Smooth muscle cell (in vitro differentiated cells): Measurements from ENCODE around the gene LRGUK. TPM values are rescaled to one million over a fixed set of nuclear protein-coding genes. Genes with fewer than 3 reads are reported as not detected.

Source experiments
- DNase-seq: peaks from one replicate; lab custom pipeline; 2025; ENCODE audit not compliant: unreplicated experiment; lab: John Stamatoyannopoulos, UW
- H2AFZ ChIP-seq: fragments of 200-600 bp; sonication (generic); 2 replicates; pipeline ENCODE4 v1.6.0; 2016; ENCODE audit warnings: antibody characterized with exemption, low read depth, mild to moderate bottlenecking
- H3F3A ChIP-seq: fragments of 200-600 bp; sonication (generic); 2 replicates; pipeline ENCODE4 v1.6.0; 2017; ENCODE audit warnings: antibody characterized with exemption, low read depth
- H3K27ac ChIP-seq: fragments of 200-600 bp; sonication (generic); 2 replicates; pipeline ENCODE4 v1.5.1; 2016; ENCODE audit warnings: low read depth, mild to moderate bottlenecking
- H3K27me3 ChIP-seq: fragments of 200-600 bp; sonication (generic); 2 replicates; pipeline ENCODE4 v1.6.1; 2016; ENCODE audit warnings: low read depth, mild to moderate bottlenecking
- H3K36me3 ChIP-seq: fragments of 200-600 bp; sonication (generic); 2 replicates; pipeline ENCODE4 v1.5.1; 2016; ENCODE audit warnings: low read depth
- H3K4me1 ChIP-seq: fragments of 200-600 bp; sonication (generic); 2 replicates; pipeline ENCODE4 v1.5.1; 2016; ENCODE audit warnings: low read depth
- H3K4me2 ChIP-seq: fragments of 200-600 bp; sonication (generic); 2 replicates; pipeline ENCODE4 v1.6.0; 2016; ENCODE audit warnings: mild to moderate bottlenecking
- H3K4me3 ChIP-seq: fragments of 200-600 bp; sonication (generic); 2 replicates; pipeline ENCODE4 v1.5.1; 2016; ENCODE audit warnings: mild to moderate bottlenecking
- H3K79me2 ChIP-seq: fragments of 200-600 bp; sonication (generic); 2 replicates; pipeline ENCODE4 v1.6.0; 2016; ENCODE audit warnings: low read depth, mild to moderate bottlenecking
- H3K9ac ChIP-seq: fragments of 200-600 bp; sonication (generic); 2 replicates; pipeline ENCODE4 v1.6.0; 2016; ENCODE audit warnings: low read depth
- H3K9me3 ChIP-seq: fragments of 200-600 bp; sonication (generic); replicated peaks from 2 replicates; pipeline ENCODE4 v1.5.1; 2016; ENCODE audit warnings: low read depth
- H4K20me1 ChIP-seq: fragments of 200-600 bp; sonication (generic); 2 replicates; pipeline ENCODE4 v1.6.0; 2016; ENCODE audit warnings: low read depth
- WGBS: methylation state at CpG from one replicate; pipeline ENCODE4 v1.1.7; 2016; ENCODE audit warnings: low lambda C conversion rate; 5-methylcytosine and 5-hydroxymethylcytosine counted together
- polyA plus RNA-seq: library from polyadenylated mRNA; unstranded; fragments of >200 nt; fragmentation: Nextera tagmentation; extraction: Ambion mirVana; gene quantifications from 2 replicates; pipeline ENCODE4 v1.2.1, GENCODE V29; 2016
- total RNA-seq: library from RNA; depleted of rRNA; stranded (reverse); fragments of >200 nt; gene quantifications from 2 replicates; pipeline ENCODE4 v1.2.3, GENCODE V29; 2014
- TF ChIP-seq, protein P1 (sequence below): fragments of 200-600 bp; sonication (generic); IDR thresholded peaks from 2 replicates; pipeline ENCODE4 v1.5.1; 2017; ENCODE audit warnings: borderline replicate concordance, mild to moderate bottlenecking, antibody characterized with exemption; ENCODE audit not compliant: insufficient read depth, poor library complexity, severe bottlenecking

Gene LRGUK
- total and polyA plus RNA-seq, 2 experiments from 2014 or later, result 0.18 TPM; not detected in 1

DNA sequence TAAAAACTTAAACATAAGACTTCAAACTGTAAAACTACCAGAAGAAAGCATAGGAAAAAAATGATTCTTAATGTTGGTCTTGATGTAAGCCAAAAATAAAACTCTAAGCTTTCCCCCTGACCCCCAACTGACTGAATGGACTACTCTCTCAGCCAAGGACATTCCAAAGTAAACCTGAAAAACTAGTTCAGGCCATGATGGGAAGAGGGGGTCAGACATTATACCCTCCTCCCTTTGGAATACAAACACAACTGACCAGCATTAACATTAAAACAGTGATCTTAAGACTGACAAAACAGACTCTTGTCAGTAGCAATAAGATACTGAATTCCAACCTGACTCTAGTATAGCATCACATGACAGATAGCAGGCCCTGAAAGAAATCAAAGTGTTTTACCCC is 13.5 kb upstream of the LRGUK start:
- no peaks in the 10 kb centered on the region for H3K27me3 ChIP-seq
- no peak overlapping the region for H3K9ac ChIP-seq
- H3K9me3 ChIP-seq, result no peaks in the 10 kb centered on the region
- no peak overlapping the region for H2AFZ ChIP-seq
- H3F3A ChIP-seq, result no peaks in the 10 kb centered on the region
- H3K4me1 ChIP-seq, result no peaks in the 10 kb centered on the region
- no peak overlapping the region for H3K27ac ChIP-seq
- H3K4me2 ChIP-seq, result no peak overlapping the region
- no peaks in the 10 kb centered on the region for H3K36me3 ChIP-seq
- TF ChIP-seq, protein P1, sequence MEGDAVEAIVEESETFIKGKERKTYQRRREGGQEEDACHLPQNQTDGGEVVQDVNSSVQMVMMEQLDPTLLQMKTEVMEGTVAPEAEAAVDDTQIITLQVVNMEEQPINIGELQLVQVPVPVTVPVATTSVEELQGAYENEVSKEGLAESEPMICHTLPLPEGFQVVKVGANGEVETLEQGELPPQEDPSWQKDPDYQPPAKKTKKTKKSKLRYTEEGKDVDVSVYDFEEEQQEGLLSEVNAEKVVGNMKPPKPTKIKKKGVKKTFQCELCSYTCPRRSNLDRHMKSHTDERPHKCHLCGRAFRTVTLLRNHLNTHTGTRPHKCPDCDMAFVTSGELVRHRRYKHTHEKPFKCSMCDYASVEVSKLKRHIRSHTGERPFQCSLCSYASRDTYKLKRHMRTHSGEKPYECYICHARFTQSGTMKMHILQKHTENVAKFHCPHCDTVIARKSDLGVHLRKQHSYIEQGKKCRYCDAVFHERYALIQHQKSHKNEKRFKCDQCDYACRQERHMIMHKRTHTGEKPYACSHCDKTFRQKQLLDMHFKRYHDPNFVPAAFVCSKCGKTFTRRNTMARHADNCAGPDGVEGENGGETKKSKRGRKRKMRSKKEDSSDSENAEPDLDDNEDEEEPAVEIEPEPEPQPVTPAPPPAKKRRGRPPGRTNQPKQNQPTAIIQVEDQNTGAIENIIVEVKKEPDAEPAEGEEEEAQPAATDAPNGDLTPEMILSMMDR, result no peak
- H3K79me2 ChIP-seq, result no peaks in the 10 kb centered on the region
- DNase-seq, result no peak
- no peaks in the 10 kb centered on the region for H4K20me1 ChIP-seq
- no peak overlapping the region for H3K4me3 ChIP-seq

DNA sequence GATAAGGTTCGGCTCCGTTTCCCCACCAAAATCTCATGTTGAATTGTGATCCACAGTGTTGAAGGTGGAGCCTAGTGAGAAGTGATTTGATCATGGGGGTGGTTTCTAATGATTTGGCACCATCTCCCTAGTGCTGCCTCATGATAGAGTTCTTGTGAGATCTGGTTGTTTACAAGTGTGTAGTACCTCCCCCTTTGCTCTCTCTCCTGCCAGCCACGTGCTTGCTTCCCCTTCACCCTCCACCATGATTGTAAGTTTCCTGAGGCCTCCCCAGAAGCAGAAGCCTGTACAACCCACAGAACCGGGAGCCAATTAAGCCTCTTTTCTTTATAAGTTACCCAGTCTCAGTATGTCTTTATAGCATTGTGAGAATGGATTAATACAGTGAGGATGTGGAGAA is 12.1 kb upstream of the LRGUK start:
- Histone ChIP-seq H3K4me2 (no peak overlapping the region), H3K4me3 (no peak overlapping the region), H2AFZ (no peak overlapping the region), H3K79me2 (no peaks in the 10 kb centered on the region), H3K27me3 (no peaks in the 10 kb centered on the region), H3F3A (no peaks in the 10 kb centered on the region), H3K4me1 (no peaks in the 10 kb centered on the region), H3K9ac (no peak overlapping the region), H3K27ac (no peak overlapping the region), H4K20me1 (no peaks in the 10 kb centered on the region), H3K9me3 (no peaks in the 10 kb centered on the region), H3K36me3 (no peaks in the 10 kb centered on the region)
- WGBS, result 84% methylated on average over 4 of the region's 4 CpGs
- TF ChIP-seq, protein P1, result no peak
- DNase-seq, result no peak

DNA sequence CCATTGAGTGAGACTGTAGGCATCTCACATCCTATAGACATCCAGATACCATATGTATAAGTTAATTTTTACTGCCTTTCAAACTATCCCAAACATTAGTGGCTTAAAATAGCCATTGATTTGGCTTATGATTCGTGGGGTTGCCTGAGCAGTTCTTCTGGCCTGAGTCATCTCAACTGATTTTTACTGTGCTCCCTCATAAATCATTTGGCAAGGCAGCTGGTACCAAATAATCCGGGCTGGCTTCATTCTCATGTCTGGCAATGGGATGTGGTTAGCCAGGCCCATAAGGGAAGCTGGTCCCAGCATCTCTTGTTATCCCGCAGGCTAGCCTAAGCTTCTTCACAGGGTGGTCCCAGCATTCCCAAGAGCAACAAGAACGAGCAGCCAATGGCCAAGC is 6.7 kb upstream of the LRGUK start:
- no peak for DNase-seq
- WGBS, result 70% methylated on average over 4 of the region's 4 CpGs
- Histone ChIP-seq H3K4me1 (no peaks in the 10 kb centered on the region), H3K27me3 (no peaks in the 10 kb centered on the region), H2AFZ (no peak overlapping the region), H3K9me3 (no peaks in the 10 kb centered on the region), H3K4me2 (no peak overlapping the region), H3K79me2 (no peaks in the 10 kb centered on the region), H3K36me3 (no peaks in the 10 kb centered on the region), H3K9ac (no peak overlapping the region), H3K4me3 (no peak overlapping the region), H3K27ac (no peak overlapping the region), H3F3A (no peaks in the 10 kb centered on the region), H4K20me1 (no peaks in the 10 kb centered on the region)
- TF ChIP-seq, protein P1, result no peak

GRCh38 chr7:134121632-134122139 is 5.5 kb upstream of the LRGUK start:
- no peak for DNase-seq
- Histone ChIP-seq H3K4me1 (peaks cover 1% of the 10 kb centered on the region), H3K9ac (no peak overlapping the region), H2AFZ (no peak overlapping the region), H4K20me1 (no peaks in the 10 kb centered on the region), H3K4me2 (no peak overlapping the region), H3K4me3 (no peak overlapping the region), H3K9me3 (no peaks in the 10 kb centered on the region), H3K27me3 (peaks cover 4% of the 10 kb centered on the region), H3K36me3 (no peaks in the 10 kb centered on the region), H3K27ac (no peak overlapping the region), H3K79me2 (no peaks in the 10 kb centered on the region), H3F3A (no peaks in the 10 kb centered on the region)
- TF ChIP-seq, protein P1, result no peak
- WGBS, result 84% methylated on average over 3 of the region's 3 CpGs
